Caco-2 (cell line): ENCODE measurements around the gene MAGEB6B. TPM values are rescaled to one million over a fixed set of nuclear protein-coding genes. Genes with fewer than 3 reads are reported as not detected.
"Not testable (repeated sequence)": the region's sequence is repeated elsewhere in the genome, so short reads cannot be mapped to it uniquely, and the experiment has no call there.

Experiments used
- BruUV-seq: library from RNA; stranded (reverse); fragments of 400-500 nt; replicated peaks from 2 replicates; lab custom pipeline; 2021; lab: Mats Ljungman, UMichigan
- CTCF ChIA-PET: fragments of 300-600 bp; sonication (Branson Sonifier 250); formaldehyde crosslinking; loops from one replicate; lab custom pipeline; 2022; ENCODE audit warnings: antibody characterized with exemption; lab: Charles Lee
- POLR2A ChIA-PET: fragments of 300-600 bp; sonication (Branson Sonifier 250); formaldehyde crosslinking; loops from one replicate; lab custom pipeline; 2022; ENCODE audit warnings: antibody characterized with exemption; lab: Charles Lee
- DNase-seq, 2 experiments: peaks; one replicate each; pipeline versions ENCODE4 v3.0.0 to v3.0.0-alpha.2; 2020 to 2022
- H3K27me3 ChIP-seq: replicated peaks from 2 replicates; pipeline ENCODE4 v1.6.0; 2011; ENCODE audit warnings: low read length; ENCODE audit not compliant: control insufficient read depth, insufficient read depth
- H3K36me3 ChIP-seq: 2 replicates; pipeline ENCODE4 v1.5.1; 2011; ENCODE audit warnings: low read length; ENCODE audit not compliant: control insufficient read depth, insufficient read depth
- H3K4me1 ChIP-seq: fragments of 250-450 bp; sonication (Bioruptor Pico); 2 replicates; pipeline ENCODE4 v1.5.1; 2020; ENCODE audit warnings: mild to moderate bottlenecking
- H3K4me3 ChIP-seq: 2 replicates; pipeline ENCODE4 v1.5.1; 2011; ENCODE audit warnings: low read depth, mild to moderate bottlenecking, control low read depth, low read length
- H3K9me3 ChIP-seq: fragments of 250-450 bp; sonication (Bioruptor Pico); 2 replicates; pipeline ENCODE4 v1.5.1; 2020; ENCODE audit warnings: mild to moderate bottlenecking, moderate library complexity
- H3K27ac Mint-ChIP-seq: one replicate; pipeline ENCODE4 v1.8.0; 2022; ENCODE audit warnings: mixed read lengths; ENCODE audit not compliant: unreplicated experiment
- H3K27me3 Mint-ChIP-seq: one replicate; pipeline ENCODE4 v1.8.0; 2022; ENCODE audit warnings: mixed read lengths; ENCODE audit not compliant: insufficient read depth, unreplicated experiment
- H3K36me3 Mint-ChIP-seq: one replicate; pipeline ENCODE4 v1.8.0; 2022; ENCODE audit warnings: mild to moderate bottlenecking, mixed read lengths; ENCODE audit not compliant: insufficient read depth, unreplicated experiment
- H3K4me1 Mint-ChIP-seq: one replicate; pipeline ENCODE4 v1.8.0; 2022; ENCODE audit warnings: low read depth, mixed read lengths; ENCODE audit not compliant: unreplicated experiment
- H3K4me3 Mint-ChIP-seq: one replicate; pipeline ENCODE4 v1.8.0; 2022; ENCODE audit warnings: mild to moderate bottlenecking, moderate library complexity, mixed read lengths; ENCODE audit not compliant: unreplicated experiment
- H3K9me3 Mint-ChIP-seq: one replicate; pipeline ENCODE4 v1.8.0; 2022; ENCODE audit warnings: mixed read lengths; ENCODE audit not compliant: unreplicated experiment
- CTCF ChIP-seq, 2 experiments: fragments of 200-600 bp in 1 of 2; IDR thresholded peaks; 1 replicate in 1 of 2; 2 replicates in 1 of 2; pipeline versions ENCODE4 v1.5.1 to v1.8.0; 2011 to 2022; ENCODE audit warnings: antibody characterized with exemption in 1 of 2, control low read depth in 1 of 2, inconsistent platforms in 1 of 2, low read depth in 1 of 2, low read length in 1 of 2, mild to moderate bottlenecking in 1 of 2, moderate library complexity in 1 of 2; ENCODE audit not compliant: insufficient read depth in 1 of 2, severe bottlenecking in 1 of 2, unreplicated experiment in 1 of 2
- intact Hi-C: fragments of 100-400 bp; cut with micrococcal nuclease; formaldehyde crosslinking; loops from one replicate; pipeline ENCODE4 v1.10.0; 2022; ENCODE audit not compliant: unreplicated experiment
- total RNA-seq: library from RNA; stranded (reverse); gene quantifications from 2 replicates; pipeline ENCODE4 v1.2.3, GENCODE V29; 2022

MAGEB6B gene
- total RNA-seq, 1 experiment from 2014 or later: not detected

GRCh38 chrX:26192204-26192603, 31.8 kb downstream of the MAGEB6B start, which contains the start of gene MAGEB6:
TSS of gene MAGEB6 (plus strand) at chrX:26192440. CDS start at chrX:26193847, 1,407 bp downstream.
- no peaks in the 10 kb centered on the region for H3K36me3 ChIP-seq
- no peaks in the 10 kb centered on the region for H3K27me3 Mint-ChIP-seq
- H3K4me3 ChIP-seq: no peak within 1 kb of the TSS
- intact Hi-C loops: no loop called here
- no TSS peak for BruUV-seq
- no peak for DNase-seq
- no peak within 1 kb of the TSS for H3K27ac Mint-ChIP-seq
- no peaks in the 10 kb centered on the region for H3K9me3 ChIP-seq
- no peaks in the 10 kb centered on the region for H3K4me1 ChIP-seq
- no peaks in the 10 kb centered on the region for H3K4me1 Mint-ChIP-seq
- no peaks in the 10 kb centered on the region for H3K9me3 Mint-ChIP-seq
- no peak within 1 kb of the TSS for H3K4me3 Mint-ChIP-seq
- ChIA-PET CTCF (no interaction called here), POLR2A (no interaction called here)
- H3K36me3 Mint-ChIP-seq: no peaks in the 10 kb centered on the region
- H3K27me3 ChIP-seq: no peaks in the 10 kb centered on the region
- TF ChIP-seq CTCF (IDR thresholded peaks at IDR 0.05; ENCODE audit: insufficient read depth in 1 of 2, low read depth in 1 of 2, low read length in 1 of 2, severe bottlenecking in 1 of 2, unreplicated experiment in 1 of 2): no peak

GRCh38 chrX:26203561-26203960, 43.2 kb downstream of the MAGEB6B start:
- ChIA-PET POLR2A (no interaction called here), CTCF (no interaction called here)
- Mint-ChIP-seq H3K9me3 (no peaks in the 10 kb centered on the region), H3K4me3 (no peak overlapping the region), H3K36me3 (no peaks in the 10 kb centered on the region), H3K27ac (no peak overlapping the region), H3K27me3 (no peaks in the 10 kb centered on the region), H3K4me1 (no peaks in the 10 kb centered on the region)
- Histone ChIP-seq H3K27me3 (no peaks in the 10 kb centered on the region), H3K4me3 (no peak overlapping the region), H3K4me1 (no peaks in the 10 kb centered on the region), H3K9me3 (no peaks in the 10 kb centered on the region), H3K36me3 (no peaks in the 10 kb centered on the region)
- no TSS peak for BruUV-seq
- intact Hi-C loops: no loop called here
- DNase-seq: no peak
- no peak for TF ChIP-seq CTCF (IDR thresholded peaks at IDR 0.05; ENCODE audit: insufficient read depth in 1 of 2, low read depth in 1 of 2, low read length in 1 of 2, severe bottlenecking in 1 of 2, unreplicated experiment in 1 of 2)

- H3K4me3 ChIP-seq, DNase-seq, H3K4me3 Mint-ChIP-seq, H3K9me3 ChIP-seq, H3K27me3 ChIP-seq, POLR2A ChIA-PET, H3K4me1 Mint-ChIP-seq, H3K4me1 ChIP-seq, intact Hi-C loops, BruUV-seq, H3K9me3 Mint-ChIP-seq, H3K27ac Mint-ChIP-seq, H3K36me3 Mint-ChIP-seq, H3K36me3 ChIP-seq, H3K27me3 Mint-ChIP-seq, CTCF ChIA-PET: not testable (repeated sequence)
Observed at GRCh38 chrX:26204717-26205116, 44.3 kb downstream of the MAGEB6B start.

GRCh38 chrX:26208012-26208411, 47.6 kb downstream of the MAGEB6B start:
- intact Hi-C loops: no loop called here
- POLR2A ChIA-PET: no interaction called here
- no peak for DNase-seq
- Mint-ChIP-seq H3K36me3 (no peaks in the 10 kb centered on the region), H3K4me3 (no peak overlapping the region), H3K4me1 (no peaks in the 10 kb centered on the region), H3K27me3 (peaks cover under 1% of the 10 kb centered on the region), H3K27ac (no peak overlapping the region), H3K9me3 (peaks cover 4% of the 10 kb centered on the region)
- TF ChIP-seq CTCF (IDR thresholded peaks at IDR 0.05; ENCODE audit: insufficient read depth in 1 of 2, low read depth in 1 of 2, low read length in 1 of 2, severe bottlenecking in 1 of 2, unreplicated experiment in 1 of 2): no peak
- CTCF ChIA-PET: no interaction called here
- H3K9me3 ChIP-seq: no peaks in the 10 kb centered on the region
- no TSS peak for BruUV-seq
- no peaks in the 10 kb centered on the region for H3K4me1 ChIP-seq
- no peaks in the 10 kb centered on the region for H3K36me3 ChIP-seq
- H3K4me3 ChIP-seq: no peak overlapping the region
- no peaks in the 10 kb centered on the region for H3K27me3 ChIP-seq
